ENCODE measurements around the gene ALDH3A2. TPM values are rescaled to one million over a fixed set of nuclear protein-coding genes. Genes with fewer than 3 reads are reported as not detected.

The ALDH3A2 gene
- total and polyA plus RNA-seq, 3 experiments from 2014 or later, result 21.7 to 26.3 (median 24.7) TPM

DNA sequence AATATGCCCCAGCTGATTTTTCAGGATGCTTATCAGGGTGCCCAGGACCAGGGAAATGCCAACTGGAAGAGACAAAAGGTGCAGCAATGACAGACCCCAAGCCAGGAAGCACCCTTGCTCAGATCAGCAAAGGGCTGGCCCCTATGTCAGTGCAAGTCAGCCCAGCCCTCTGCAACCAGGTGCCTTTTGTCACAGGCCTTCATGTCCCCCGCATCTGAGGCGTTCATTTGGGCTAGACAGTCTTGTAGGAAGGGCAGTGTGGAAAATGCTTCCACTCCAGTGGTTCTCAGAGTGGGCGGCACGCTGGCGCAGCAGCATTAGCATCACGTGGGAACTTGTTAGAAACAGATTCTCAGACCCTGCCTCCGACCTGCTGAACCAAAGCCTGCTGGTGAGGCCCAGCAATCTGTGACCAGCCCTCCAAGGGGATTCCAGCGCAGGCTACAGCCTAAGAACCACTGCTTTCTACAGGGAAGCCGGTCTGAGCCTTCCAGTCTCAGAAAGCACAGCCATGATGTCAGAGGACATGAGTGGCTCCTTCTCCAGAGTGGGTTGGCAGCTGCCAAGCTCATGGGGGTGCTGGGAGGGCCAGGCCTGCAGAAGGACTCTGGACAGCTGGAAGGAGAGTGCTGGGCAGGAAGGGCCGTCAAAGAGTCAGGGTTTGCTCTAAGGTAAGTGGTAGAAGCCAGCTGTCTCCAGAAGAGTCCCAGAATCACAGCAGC is 54.7 kb downstream of the ALDH3A2 start:
- Histone ChIP-seq H3K27ac (ENCODE audit: low read depth, low read length) (no peak overlapping the region), H3K36me3 (ENCODE audit: insufficient read depth, low read length) (no peaks in the 10 kb centered on the region), H3K27me3 (ENCODE audit: insufficient read depth, low read length, poor library complexity, severe bottlenecking) (no peaks in the 10 kb centered on the region), H3K9me3 (ENCODE audit: low read length) (no peaks in the 10 kb centered on the region), H3K4me3 (ENCODE audit: low read length) (no peak overlapping the region), H3K4me1 (ENCODE audit: insufficient read depth, low read length) (no peaks in the 10 kb centered on the region)
- Mint-ChIP-seq H3K27me3 (peaks cover 0 to 2% of the 10 kb centered on the region in 2 donors), H3K4me3 (no peak overlapping the region), H3K4me1 (no peaks in the 10 kb centered on the region), H3K36me3 (no peaks in the 10 kb centered on the region), H3K27ac (peak overlapping the region in 1 of 8 donors; percentile 64), H3K9me3 (no peaks in the 10 kb centered on the region)
- DNase-seq, result no peak
- ChIA-PET POLR2A (no interaction called here), CTCF (interaction anchor here (0.6 kb wide), 1 partner anchor 1764 kb away, joined by 3 read pairs; no protein-coding TSS in a partner anchor)

DNA sequence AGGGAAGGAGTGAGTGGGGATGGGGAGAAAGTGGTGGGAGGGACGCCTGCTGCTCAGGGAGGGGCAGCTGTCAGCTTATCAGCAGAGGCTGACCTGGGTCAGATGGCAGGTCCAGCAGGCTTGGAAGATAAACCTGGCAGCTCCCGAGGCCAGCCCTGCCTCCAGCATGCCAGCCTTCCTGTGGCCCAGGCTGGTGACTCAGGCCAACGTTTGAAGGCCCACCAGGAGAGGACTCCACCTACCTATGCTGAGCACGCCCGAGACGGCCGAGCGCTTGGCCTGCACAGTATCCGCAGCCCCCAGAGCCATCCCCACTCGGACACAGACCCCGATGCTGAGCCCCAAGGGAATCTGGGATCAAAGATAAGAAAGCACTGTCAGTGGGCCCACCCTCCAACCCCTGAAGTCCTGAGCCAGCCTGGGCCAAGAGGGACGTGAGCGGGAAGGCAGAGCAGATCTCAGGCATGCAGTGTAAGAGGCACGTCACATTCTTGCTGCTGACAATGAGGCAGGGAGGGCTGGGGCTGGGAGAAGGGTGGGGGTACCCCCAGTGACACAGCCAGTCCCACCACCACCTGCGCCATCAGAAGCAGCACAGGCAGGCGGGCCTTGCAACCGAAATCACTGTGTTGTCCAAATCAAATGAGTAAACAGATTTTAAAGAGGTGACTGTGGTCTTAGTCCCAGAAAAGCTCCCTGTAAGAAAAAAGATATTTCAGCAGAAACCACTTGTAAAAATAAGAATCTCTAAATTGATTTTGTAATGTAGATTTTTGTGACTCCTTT is 55.5 kb downstream of the ALDH3A2 start:
- POLR2A ChIA-PET, result no interaction called here
- CTCF ChIA-PET, result interaction anchor here (0.6 kb wide), 1 partner anchor 1764 kb away, joined by 3 read pairs; no protein-coding TSS in a partner anchor
- no peaks in the 10 kb centered on the region for H3K36me3 ChIP-seq (ENCODE audit: insufficient read depth, low read length)
- H3K27me3 ChIP-seq (ENCODE audit: insufficient read depth, low read length, poor library complexity, severe bottlenecking), result no peaks in the 10 kb centered on the region
- Mint-ChIP-seq H3K4me1 (no peaks in the 10 kb centered on the region), H3K9me3 (no peaks in the 10 kb centered on the region), H3K36me3 (no peaks in the 10 kb centered on the region), H3K27me3 (no peaks in the 10 kb centered on the region), H3K27ac (peak overlapping the region in 1 of 8 donors; percentile 64), H3K4me3 (no peak overlapping the region)
- no peak for DNase-seq
- H3K4me1 ChIP-seq (ENCODE audit: insufficient read depth, low read length), result no peaks in the 10 kb centered on the region
- no peaks in the 10 kb centered on the region for H3K9me3 ChIP-seq (ENCODE audit: low read length)
- H3K4me3 ChIP-seq (ENCODE audit: low read length), result no peak overlapping the region
- no peak overlapping the region for H3K27ac ChIP-seq (ENCODE audit: low read depth, low read length)

DNA sequence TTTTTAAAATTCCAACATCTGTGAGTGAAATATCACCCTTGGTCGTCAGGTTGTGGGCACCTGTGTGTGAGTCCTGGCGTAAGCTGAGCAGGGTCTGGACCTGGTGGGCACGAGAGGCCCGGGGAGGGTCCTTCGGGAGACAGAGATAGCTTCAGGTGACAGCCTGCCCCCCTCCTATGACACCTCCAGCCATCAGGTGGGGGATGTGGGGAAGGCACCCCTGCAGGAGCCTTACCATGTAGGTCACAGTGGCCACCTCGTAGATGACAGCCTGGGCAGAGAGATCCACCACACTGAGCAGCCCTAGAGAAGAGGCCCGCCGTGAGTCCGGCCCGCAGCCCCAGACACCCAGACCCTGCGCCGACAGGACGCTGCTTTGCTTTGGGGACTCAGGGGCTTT is 56.6 kb downstream of the ALDH3A2 start:
- Histone ChIP-seq H3K27ac (ENCODE audit: low read depth, low read length) (no peak overlapping the region), H3K36me3 (ENCODE audit: insufficient read depth, low read length) (no peaks in the 10 kb centered on the region), H3K4me1 (ENCODE audit: insufficient read depth, low read length) (no peaks in the 10 kb centered on the region), H3K9me3 (ENCODE audit: low read length) (no peaks in the 10 kb centered on the region), H3K4me3 (ENCODE audit: low read length) (no peak overlapping the region), H3K27me3 (ENCODE audit: insufficient read depth, low read length, poor library complexity, severe bottlenecking) (no peaks in the 10 kb centered on the region)
- no peaks in the 10 kb centered on the region for H3K4me1 Mint-ChIP-seq
- H3K4me3 Mint-ChIP-seq, result no peak overlapping the region
- H3K27ac Mint-ChIP-seq, result peak overlapping the region in 1 of 8 donors; percentile 54
- no peaks in the 10 kb centered on the region for H3K27me3 Mint-ChIP-seq
- H3K36me3 Mint-ChIP-seq, result no peaks in the 10 kb centered on the region
- no peaks in the 10 kb centered on the region for H3K9me3 Mint-ChIP-seq
- ChIA-PET CTCF (no interaction called here), POLR2A (no interaction called here)
- DNase-seq, result no peak

GRCh38 chr17:19705771-19706770 is 57.5 kb downstream of the ALDH3A2 start:
- H3K4me3 ChIP-seq (ENCODE audit: low read length), result no peak overlapping the region
- H3K27me3 Mint-ChIP-seq, result no peaks in the 10 kb centered on the region
- H3K27ac ChIP-seq (ENCODE audit: low read depth, low read length), result no peak overlapping the region
- H3K4me1 ChIP-seq (ENCODE audit: insufficient read depth, low read length), result no peaks in the 10 kb centered on the region
- H3K9me3 Mint-ChIP-seq, result no peaks in the 10 kb centered on the region
- no peaks in the 10 kb centered on the region for H3K36me3 Mint-ChIP-seq
- ChIA-PET POLR2A (no interaction called here), CTCF (no interaction called here)
- no peak overlapping the region for H3K4me3 Mint-ChIP-seq
- no peaks in the 10 kb centered on the region for H3K9me3 ChIP-seq (ENCODE audit: low read length)
- no peaks in the 10 kb centered on the region for H3K36me3 ChIP-seq (ENCODE audit: insufficient read depth, low read length)
- H3K27me3 ChIP-seq (ENCODE audit: insufficient read depth, low read length, poor library complexity, severe bottlenecking), result no peaks in the 10 kb centered on the region
- H3K27ac Mint-ChIP-seq, result no peak overlapping the region
- no peak for DNase-seq
- H3K4me1 Mint-ChIP-seq, result no peaks in the 10 kb centered on the region

- no peak overlapping the region for H3K27ac Mint-ChIP-seq
- H3K9me3 Mint-ChIP-seq, result no peaks in the 10 kb centered on the region
- H3K4me1 Mint-ChIP-seq, result no peaks in the 10 kb centered on the region
- no peak overlapping the region for H3K27ac ChIP-seq (ENCODE audit: low read depth, low read length)
- no peaks in the 10 kb centered on the region for H3K36me3 Mint-ChIP-seq
- no peaks in the 10 kb centered on the region for H3K27me3 ChIP-seq (ENCODE audit: insufficient read depth, low read length, poor library complexity, severe bottlenecking)
- no peaks in the 10 kb centered on the region for H3K9me3 ChIP-seq (ENCODE audit: low read length)
- ChIA-PET CTCF (no interaction called here), POLR2A (no interaction called here)
- H3K27me3 Mint-ChIP-seq, result no peaks in the 10 kb centered on the region
- H3K36me3 ChIP-seq (ENCODE audit: insufficient read depth, low read length), result no peaks in the 10 kb centered on the region
- no peak overlapping the region for H3K4me3 Mint-ChIP-seq
- H3K4me3 ChIP-seq (ENCODE audit: low read length), result no peak overlapping the region
- DNase-seq, result no peak
- no peaks in the 10 kb centered on the region for H3K4me1 ChIP-seq (ENCODE audit: insufficient read depth, low read length)
Observed at GRCh38 chr17:19706791-19707727, 58.5 kb downstream of the ALDH3A2 start.

DNA sequence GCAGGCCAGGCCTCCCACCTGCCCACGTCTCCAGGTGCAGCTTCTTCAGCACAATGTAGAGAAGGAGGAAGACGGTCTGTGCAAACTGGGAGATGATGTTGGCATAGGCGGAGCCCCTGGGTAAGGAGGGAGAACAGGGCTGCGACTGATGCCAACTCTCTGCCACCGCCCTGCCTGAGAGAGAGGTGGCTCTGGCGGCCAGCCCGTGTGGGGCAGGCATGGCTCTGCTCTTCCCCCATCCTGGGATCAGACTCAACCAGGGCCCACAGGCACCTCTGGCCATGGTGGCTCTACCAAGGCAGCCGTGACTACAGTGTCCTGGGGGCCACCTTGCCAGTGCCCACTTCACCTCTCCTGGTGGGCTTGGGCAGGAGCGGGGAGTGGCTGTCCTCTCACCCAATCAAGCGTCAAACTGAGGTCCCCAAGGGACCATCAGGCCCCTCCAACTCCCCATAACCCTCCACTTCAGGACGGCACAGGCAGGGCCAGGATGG is 59.2 kb downstream of the ALDH3A2 start:
- Mint-ChIP-seq H3K27me3 (no peaks in the 10 kb centered on the region), H3K4me1 (no peaks in the 10 kb centered on the region), H3K27ac (no peak overlapping the region), H3K9me3 (no peaks in the 10 kb centered on the region), H3K4me3 (no peak overlapping the region), H3K36me3 (no peaks in the 10 kb centered on the region)
- Histone ChIP-seq H3K36me3 (ENCODE audit: insufficient read depth, low read length) (no peaks in the 10 kb centered on the region), H3K4me3 (ENCODE audit: low read length) (no peak overlapping the region), H3K9me3 (ENCODE audit: low read length) (no peaks in the 10 kb centered on the region), H3K4me1 (ENCODE audit: insufficient read depth, low read length) (no peaks in the 10 kb centered on the region), H3K27me3 (ENCODE audit: insufficient read depth, low read length, poor library complexity, severe bottlenecking) (no peaks in the 10 kb centered on the region), H3K27ac (ENCODE audit: low read depth, low read length) (no peak overlapping the region)
- CTCF ChIA-PET, result no interaction called here
- no peak for DNase-seq
- POLR2A ChIA-PET, result no interaction called here

GRCh38 chr17:19708431-19709175 is 60.1 kb downstream of the ALDH3A2 start:
- Mint-ChIP-seq H3K4me3 (no peak overlapping the region), H3K27me3 (no peaks in the 10 kb centered on the region), H3K36me3 (no peaks in the 10 kb centered on the region), H3K9me3 (no peaks in the 10 kb centered on the region), H3K27ac (peak overlapping the region in 1 of 8 donors; percentile 38), H3K4me1 (no peaks in the 10 kb centered on the region)
- ChIA-PET CTCF (interaction anchor here (1.5 kb wide), 1 partner anchor 24 kb away, joined by 3 read pairs; no protein-coding TSS in a partner anchor), POLR2A (no interaction called here)
- Histone ChIP-seq H3K27me3 (ENCODE audit: insufficient read depth, low read length, poor library complexity, severe bottlenecking) (no peaks in the 10 kb centered on the region), H3K9me3 (ENCODE audit: low read length) (no peaks in the 10 kb centered on the region), H3K4me3 (ENCODE audit: low read length) (no peak overlapping the region), H3K4me1 (ENCODE audit: insufficient read depth, low read length) (no peaks in the 10 kb centered on the region), H3K27ac (ENCODE audit: low read depth, low read length) (no peak overlapping the region), H3K36me3 (ENCODE audit: insufficient read depth, low read length) (no peaks in the 10 kb centered on the region)
- DNase-seq, result no peak
